GM19240 (cell line): Measurements from ENCODE around the gene PRPF38A.

ENCODE experiments used
- DNase-seq: peaks from one replicate; pipeline ENCODE4 v3.0.0; 2011; ENCODE audit warnings: low spot score; ENCODE audit not compliant: insufficient read length

PRPF38A gene

DNA sequence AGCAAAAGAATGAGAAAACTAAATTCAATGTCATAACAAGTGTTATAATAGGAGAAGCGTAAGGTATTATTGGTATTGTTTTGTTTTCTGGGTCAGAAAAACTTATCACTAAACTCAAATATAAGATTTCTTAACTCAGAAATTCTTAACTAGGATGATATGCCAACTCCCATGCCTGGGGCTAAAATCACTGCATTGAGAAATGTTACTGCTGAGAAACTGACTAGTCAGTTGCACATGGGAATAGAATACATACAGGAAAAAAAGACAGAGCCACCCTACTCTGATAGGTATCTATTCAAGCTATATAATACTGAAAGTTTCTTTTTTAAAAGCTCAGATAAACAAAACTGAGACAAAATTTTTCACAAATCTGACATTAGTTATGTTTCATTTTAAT is 56.3 kb downstream of the PRPF38A start:
- DNase-seq, result no peak

DNA sequence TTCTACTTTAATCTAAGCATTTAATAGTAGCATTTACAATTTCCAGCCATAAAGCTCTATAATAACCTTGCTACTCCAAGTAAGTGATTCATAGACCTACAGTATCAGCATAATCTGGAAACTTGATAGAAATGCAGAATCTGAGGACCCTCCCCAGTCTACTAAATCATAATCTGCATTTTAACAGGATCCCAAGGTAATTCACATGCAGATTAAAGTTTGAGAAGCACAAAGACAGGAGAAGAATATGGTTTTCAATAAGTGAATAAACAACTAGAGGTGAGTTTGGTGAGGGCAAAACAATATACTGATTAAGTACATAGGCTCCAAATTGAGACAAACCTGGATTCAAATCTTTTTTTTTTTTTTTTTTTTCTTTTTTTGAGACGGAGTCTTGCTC is 57.4 kb downstream of the PRPF38A start:
- no peak for DNase-seq

DNA sequence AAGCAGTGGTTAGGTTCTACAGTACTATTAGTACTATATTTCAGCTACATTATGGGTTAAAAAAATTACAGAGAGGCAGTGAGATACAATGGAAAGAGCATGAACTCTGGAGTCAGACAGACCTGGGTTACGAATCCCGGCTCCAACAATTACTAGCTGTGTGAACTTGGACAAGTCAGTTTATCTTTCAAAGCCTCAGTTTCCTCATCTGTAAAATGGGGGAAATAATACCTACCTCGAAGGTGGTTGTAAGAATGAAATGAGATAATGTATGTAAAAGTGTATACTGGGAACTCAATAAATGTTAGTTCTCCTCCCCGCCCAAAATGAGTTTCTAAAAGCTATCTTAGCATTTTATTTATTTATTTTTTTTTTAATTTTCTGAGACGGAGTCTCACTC is 59.5 kb downstream of the PRPF38A start:
- no peak for DNase-seq

DNA sequence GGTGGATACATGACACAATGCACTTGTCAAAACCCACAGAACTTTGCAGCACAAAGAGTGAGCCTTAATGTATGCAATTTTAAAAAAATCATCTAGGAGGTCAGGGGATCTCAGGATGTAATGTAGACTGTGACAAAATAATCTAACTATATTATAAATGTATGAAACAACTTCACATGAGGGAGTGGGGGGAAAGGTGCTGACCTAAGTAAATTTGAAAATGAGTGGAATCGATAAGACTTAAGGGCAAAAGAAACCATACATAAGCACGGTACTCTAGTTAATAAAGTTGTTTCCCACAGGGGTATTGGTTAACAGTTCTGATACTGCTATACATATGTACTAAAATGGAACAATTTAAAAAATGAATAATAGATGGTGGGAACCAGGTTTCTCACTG is 64.7 kb downstream of the PRPF38A start:
- no peak for DNase-seq
